IMR-90 (cell line): Measurements from ENCODE around the gene FOSL1. TPM values are rescaled to one million over a fixed set of nuclear protein-coding genes. Genes with fewer than 3 reads are reported as not detected.

Experiments used
- ATAC-seq: fragments of 200-7000 bp; cut with Tn5 transposase; 2 replicates; pipeline ENCODE4 v1.9.1; 2020; ENCODE audit warnings: low read depth, mild to moderate bottlenecking, moderate library complexity
- BruUV-seq: library from RNA; stranded (reverse); fragments of 400-500 nt; replicated peaks from 2 replicates; lab custom pipeline; 2021; lab: Mats Ljungman, UMichigan
- CTCF ChIA-PET: fragments of 300-600 bp; formaldehyde crosslinking; extraction: SDS; loops from one replicate; lab custom pipeline; 2021; ENCODE audit warnings: antibody characterized with exemption; lab: Yijun Ruan, JAX
- POLR2A ChIA-PET: fragments of 300-600 bp; sonication (Branson Sonifier 250); formaldehyde crosslinking; loops from one replicate; lab custom pipeline; 2022; ENCODE audit warnings: antibody characterized with exemption; ENCODE audit not compliant: unreplicated experiment; lab: Charles Lee
- DNase-seq: peaks from one replicate; pipeline ENCODE4 v3.0.0; 2013
- H2AFZ ChIP-seq: replicated peaks from 2 replicates; pipeline ENCODE3; 2013; ENCODE audit warnings: low read length, mild to moderate bottlenecking; ENCODE audit not compliant: poor library complexity
- H2AK5ac ChIP-seq: 2 replicates; pipeline ENCODE4 v1.6.1; 2013; ENCODE audit warnings: low read depth, low read length, inconsistent platforms
- H2AK9ac ChIP-seq: replicated peaks from 2 replicates; pipeline ENCODE3; 2013; ENCODE audit warnings: mild to moderate bottlenecking, low read depth, low read length, moderate library complexity; ENCODE audit not compliant: poor library complexity
- H2BK120ac ChIP-seq: 2 replicates; pipeline ENCODE4 v1.6.1; 2013; ENCODE audit warnings: low read depth, low read length, inconsistent platforms
- H2BK15ac ChIP-seq: 3 replicates; pipeline ENCODE4 v1.6.1; 2013; ENCODE audit warnings: low read depth, low read length, inconsistent platforms
- H2BK20ac ChIP-seq: 2 replicates; pipeline ENCODE4 v1.6.1; 2013; ENCODE audit warnings: low read depth, mild to moderate bottlenecking, inconsistent platforms, low read length, moderate library complexity
- H2BK5ac ChIP-seq: 2 replicates; pipeline ENCODE4 v1.6.1; 2013; ENCODE audit warnings: mild to moderate bottlenecking, low read depth, low read length, inconsistent platforms; ENCODE audit not compliant: poor library complexity, severe bottlenecking
- H3K14ac ChIP-seq: replicated peaks from 2 replicates; pipeline ENCODE4 v1.6.1; 2013; ENCODE audit warnings: low read depth, low read length, inconsistent platforms
- H3K18ac ChIP-seq: 2 replicates; pipeline ENCODE4 v1.6.1; 2013; ENCODE audit warnings: low read depth, low read length, control low read depth
- H3K23ac ChIP-seq: 2 replicates; pipeline ENCODE4 v1.6.1; 2013; ENCODE audit warnings: low read depth, low read length, inconsistent platforms
- H3K27ac ChIP-seq: 2 replicates; pipeline ENCODE4 v1.5.1; 2013; ENCODE audit warnings: mild to moderate bottlenecking, control low read depth, low read length; ENCODE audit not compliant: insufficient read depth
- H3K27me3 ChIP-seq: 2 replicates; pipeline ENCODE4 v1.6.1; 2013; ENCODE audit warnings: low read length; ENCODE audit not compliant: control insufficient read depth, insufficient read depth
- H3K36me3 ChIP-seq: 2 replicates; pipeline ENCODE4 v1.6.1; 2013; ENCODE audit warnings: low read length, mixed read lengths; ENCODE audit not compliant: control insufficient read depth, insufficient read depth
- H3K4ac ChIP-seq: 2 replicates; pipeline ENCODE4 v1.6.1; 2013; ENCODE audit warnings: low read depth, low read length, inconsistent platforms
- H3K4me1 ChIP-seq: 2 replicates; pipeline ENCODE4 v1.6.1; 2013; ENCODE audit warnings: low read length, mixed read lengths; ENCODE audit not compliant: control insufficient read depth, insufficient read depth
- H3K4me2 ChIP-seq: 2 replicates; pipeline ENCODE4 v1.6.1; 2013; ENCODE audit warnings: low read depth, mild to moderate bottlenecking, control low read depth, low read length, moderate library complexity
- H3K4me3 ChIP-seq: 2 replicates; pipeline ENCODE4 v1.5.1; 2013; ENCODE audit warnings: low read depth, mild to moderate bottlenecking, control low read depth, low read length, moderate library complexity; ENCODE audit not compliant: insufficient read depth
- H3K56ac ChIP-seq: 2 replicates; pipeline ENCODE4 v1.6.1; 2013; ENCODE audit warnings: low read length, inconsistent platforms; ENCODE audit not compliant: insufficient read depth; ENCODE audit errors: extremely low read depth
- H3K79me1 ChIP-seq, 2 experiments: 2 replicates each; pipeline ENCODE4 v1.6.1; 2013; ENCODE audit warnings: low read length in 2 of 2, inconsistent platforms in 1 of 2, low read depth in 1 of 2
- H3K9ac ChIP-seq: 2 replicates; pipeline ENCODE4 v1.6.1; 2013; ENCODE audit warnings: low read depth, low read length, control low read depth
- H3K9me1 ChIP-seq: 2 replicates; pipeline ENCODE4 v1.6.1; 2013; ENCODE audit warnings: low read length, inconsistent platforms; ENCODE audit not compliant: insufficient read depth
- H3K9me3 ChIP-seq: 2 replicates; pipeline ENCODE4 v1.6.1; 2013; ENCODE audit warnings: low read length; ENCODE audit not compliant: control insufficient read depth, insufficient read depth
- H4K20me1 ChIP-seq: 2 replicates; pipeline ENCODE4 v1.6.1; 2013; ENCODE audit warnings: low read length, inconsistent platforms; ENCODE audit not compliant: insufficient read depth
- H4K5ac ChIP-seq: 2 replicates; pipeline ENCODE4 v1.6.1; 2013; ENCODE audit warnings: mild to moderate bottlenecking, low read depth, low read length, control low read depth
- H4K8ac ChIP-seq, 2 experiments: 2 replicates each; pipeline ENCODE4 v1.6.1; 2013; ENCODE audit warnings: low read depth in 2 of 2, low read length in 2 of 2, control low read depth in 1 of 2, inconsistent platforms in 1 of 2
- H4K91ac ChIP-seq: 2 replicates; pipeline ENCODE4 v1.6.1; 2013; ENCODE audit warnings: low read depth, low read length, inconsistent platforms; ENCODE audit not compliant: insufficient read depth
- BHLHE40 ChIP-seq: fragments of 150-350 bp; IDR thresholded peaks from 2 replicates; pipeline ENCODE4 v1.6.1; 2016; ENCODE audit warnings: mild to moderate bottlenecking, low read depth, low read length
- CHD1 ChIP-seq: IDR thresholded peaks from 2 replicates; pipeline ENCODE4 v1.6.1; 2012; ENCODE audit warnings: low read depth, low read length, improper control_type of control experiment
- CTCF ChIP-seq: conservative IDR thresholded peaks from 2 replicates; pipeline ENCODE4 v1.5.1; 2012; ENCODE audit warnings: mild to moderate bottlenecking, low read depth, low read length, improper control_type of control experiment
- ELK1 ChIP-seq: fragments of 150-350 bp; IDR thresholded peaks from 2 replicates; pipeline ENCODE4 v1.6.1; 2016; ENCODE audit warnings: low read depth, mild to moderate bottlenecking, low read length, moderate library complexity, borderline replicate concordance
- FOS ChIP-seq: fragments of 150-350 bp; IDR thresholded peaks from 2 replicates; pipeline ENCODE4 v1.6.1; 2016; ENCODE audit warnings: low read depth, low read length
- MAFK ChIP-seq: IDR thresholded peaks from 2 replicates; pipeline ENCODE4 v1.6.1; 2012; ENCODE audit warnings: low read depth, low read length, improper control_type of control experiment
- MAZ ChIP-seq: IDR thresholded peaks from 2 replicates; pipeline ENCODE4 v1.6.1; 2012; ENCODE audit warnings: low read depth, mild to moderate bottlenecking, low read length, improper control_type of control experiment, moderate library complexity, borderline replicate concordance
- RAD21 ChIP-seq: IDR thresholded peaks from 2 replicates; pipeline ENCODE4 v1.6.1; 2012; ENCODE audit warnings: low read length, improper control_type of control experiment
- RCOR1 ChIP-seq: IDR thresholded peaks from 2 replicates; pipeline ENCODE4 v1.6.1; 2012; ENCODE audit warnings: mild to moderate bottlenecking, low read length, improper control_type of control experiment; ENCODE audit not compliant: insufficient replicate concordance
- RFX5 ChIP-seq: IDR thresholded peaks from 2 replicates; pipeline ENCODE4 v1.8.0; 2012; ENCODE audit warnings: low read depth, mild to moderate bottlenecking, low read length, moderate library complexity
- SMC3 ChIP-seq: fragments of 150-350 bp; IDR thresholded peaks from 2 replicates; pipeline ENCODE4 v1.6.1; 2016; ENCODE audit warnings: low read depth, mild to moderate bottlenecking, antibody characterized with exemption, low read length, moderate library complexity
- USF2 ChIP-seq: fragments of 150-350 bp; IDR thresholded peaks from 2 replicates; pipeline ENCODE4 v1.6.1; 2017; ENCODE audit warnings: mild to moderate bottlenecking, antibody characterized with exemption, low read length, low read depth
- WGBS, 2 experiments: methylation state at CpG; one replicate each; pipeline versions ENCODE4 v1.1.5 to v1.1.7; 2013; ENCODE audit warnings: missing lambda C conversion rate in 2 of 2; ENCODE audit not compliant: insufficient read length in 1 of 2; ENCODE audit errors: extremely low coverage in 2 of 2; 5-methylcytosine and 5-hydroxymethylcytosine counted together
- dilution Hi-C: fragments of 300-500 bp; cut with HindIII; formaldehyde crosslinking; loops from one replicate; pipeline ENCODE4 v1.14.3; 2018; ENCODE audit warnings: low sequenced_read_pairs; ENCODE audit not compliant: unreplicated experiment
- in situ Hi-C: fragments of 300-500 bp; cut with MboI; formaldehyde crosslinking; loops from 3 replicates; pipeline ENCODE4 v1.14.3; 2019; ENCODE audit warnings: low sequenced_read_pairs, inconsistent platforms, mixed read lengths
- intact Hi-C: fragments of 100-400 bp; cut with micrococcal nuclease; formaldehyde crosslinking; loops from 2 replicates; pipeline ENCODE4 v1.10.0; 2022
- polyA plus RNA-seq, 3 experiments: library from polyadenylated mRNA; depleted of rRNA; stranded (reverse); fragments of >200 nt; gene quantifications; 2 replicates each; pipeline ENCODE4 v1.2.3, GENCODE V29; 2012; ENCODE audit warnings: low replicate concordance in 1 of 3
- total RNA-seq: library from RNA; depleted of rRNA; stranded (reverse); fragments of >200 nt; gene quantifications from 2 replicates; pipeline ENCODE4 v1.2.3, GENCODE V29; 2012

Gene FOSL1
- total and polyA plus RNA-seq, 2 of the 4 experiments (the other 2 are of a cell fraction) = 17.2 to 107 TPM

- intact Hi-C loops = loop anchor here (1.0 kb wide), 1 partner anchor 57 kb away; no protein-coding TSS in a partner anchor
Measured at GRCh38 chr11:65858681-65859087, 41.5 kb downstream of the FOSL1 start.

More at GRCh38 chr11:65858681-65859087, 41.5 kb downstream of the FOSL1 start:
- Histone ChIP-seq H3K4me3 (peak overlapping the region; percentile 43), H2BK120ac (peak overlapping the region; percentile 93), H3K27ac (peak overlapping the region; percentile 97), H3K14ac (peak overlapping the region; percentile 99), H2AK5ac (peak overlapping the region; percentile 95), H3K56ac (peak overlapping the region; percentile 99), H3K4me1 (peaks cover 11% of the 10 kb centered on the region), H3K23ac (peak overlapping the region; percentile 98), H3K79me1 (peaks cover 17 to 70% of the 10 kb centered on the region in 2 experiments), H3K36me3 (peaks cover 50% of the 10 kb centered on the region), H4K20me1 (peaks cover 46% of the 10 kb centered on the region), H3K18ac (peak overlapping the region; percentile 80), H3K9me3 (no peaks in the 10 kb centered on the region), H4K8ac (peak overlapping the region; percentile 99), H2AK9ac (peak overlapping the region; percentile 98), H3K4me2 (peak overlapping the region; percentile 84), H3K27me3 (no peaks in the 10 kb centered on the region), H2BK20ac (peak overlapping the region; percentile 40), H2BK15ac (peak overlapping the region; percentile 93), H4K5ac (peak overlapping the region; percentile 80), H3K9me1 (peaks cover 24% of the 10 kb centered on the region), H2BK5ac (peak overlapping the region; percentile 89), H4K91ac (peak overlapping the region; percentile 97), H2AFZ (peak overlapping the region; percentile 90), H3K9ac (peak overlapping the region; percentile 93), H3K4ac (peak overlapping the region; percentile 99)
- no CpG with 5 or more reads among the region's 10 CpGs for WGBS, 2 experiments
- DNase-seq = no peak
- in situ Hi-C loops (no loop called here), dilution Hi-C loops (no loop called here)
- ATAC-seq = no peak
- no TSS peak for BruUV-seq
- ChIA-PET CTCF (interaction anchor here (0.8 to 2.1 kb wide), 3 partner anchors 26 to 41 kb away, joined by 3 to 14 read pairs (median 3); partner anchors contain the start of gene FIBP), POLR2A (interaction anchor here (0.6 to 1.3 kb wide), 10 partner anchors 8 to 560 kb away, joined by 3 to 5 read pairs (median 3); partner anchors contain the start of gene PCNX3)
- TF ChIP-seq MAFK (no peak), MAZ (no peak), FOS (no peak), RCOR1 (no peak), CTCF (no peak), USF2 (no peak), CHD1 (no peak), BHLHE40 (no peak), RAD21 (no peak), RFX5 (no peak), SMC3 (no peak), ELK1 (no peak)
